Keratinocyte (primary cell): Measurements from ENCODE around the gene RBM47.

Experiments used
- EZH2 ChIP-seq: IDR thresholded peaks from one replicate; pipeline ENCODE4 v1.6.1; 2012; ENCODE audit warnings: inconsistent platforms, mild to moderate bottlenecking, low read length, moderate library complexity
- TF ChIP-seq, protein P1 (sequence below), 3 experiments: IDR thresholded peaks in 1 of 3; conservative IDR thresholded peaks in 1 of 3; optimal IDR thresholded peaks in 1 of 3; 2 replicates in 2 of 3; 3 replicates in 1 of 3; pipeline versions ENCODE3 to v1.5.1; 2011; ENCODE audit warnings: low read length in 3 of 3, mild to moderate bottlenecking in 3 of 3, moderate library complexity in 2 of 3, control low read depth in 1 of 3, inconsistent platforms in 1 of 3; ENCODE audit not compliant: insufficient read depth in 2 of 3; ENCODE audit errors: extremely low read depth in 1 of 3

DNA sequence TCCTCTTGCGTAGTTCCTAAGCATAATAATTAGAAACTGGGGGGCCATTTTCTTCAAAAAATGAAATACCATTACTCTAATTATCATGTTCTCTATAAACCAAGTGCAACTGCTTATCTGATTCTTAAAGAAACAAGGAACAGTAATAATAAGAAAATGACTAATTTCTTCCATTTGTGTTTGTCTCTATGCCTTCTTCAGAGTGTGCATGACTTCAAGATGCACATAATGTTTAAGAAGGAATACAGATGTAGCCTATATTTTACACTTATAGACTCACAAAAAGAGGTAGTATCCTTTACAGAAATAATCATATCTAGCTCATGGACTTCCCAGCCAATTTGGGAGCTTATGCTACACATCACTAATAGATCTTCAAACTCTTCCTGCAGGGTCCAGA is 162.9 kb downstream of the RBM47 start:
- TF ChIP-seq, protein P1, sequence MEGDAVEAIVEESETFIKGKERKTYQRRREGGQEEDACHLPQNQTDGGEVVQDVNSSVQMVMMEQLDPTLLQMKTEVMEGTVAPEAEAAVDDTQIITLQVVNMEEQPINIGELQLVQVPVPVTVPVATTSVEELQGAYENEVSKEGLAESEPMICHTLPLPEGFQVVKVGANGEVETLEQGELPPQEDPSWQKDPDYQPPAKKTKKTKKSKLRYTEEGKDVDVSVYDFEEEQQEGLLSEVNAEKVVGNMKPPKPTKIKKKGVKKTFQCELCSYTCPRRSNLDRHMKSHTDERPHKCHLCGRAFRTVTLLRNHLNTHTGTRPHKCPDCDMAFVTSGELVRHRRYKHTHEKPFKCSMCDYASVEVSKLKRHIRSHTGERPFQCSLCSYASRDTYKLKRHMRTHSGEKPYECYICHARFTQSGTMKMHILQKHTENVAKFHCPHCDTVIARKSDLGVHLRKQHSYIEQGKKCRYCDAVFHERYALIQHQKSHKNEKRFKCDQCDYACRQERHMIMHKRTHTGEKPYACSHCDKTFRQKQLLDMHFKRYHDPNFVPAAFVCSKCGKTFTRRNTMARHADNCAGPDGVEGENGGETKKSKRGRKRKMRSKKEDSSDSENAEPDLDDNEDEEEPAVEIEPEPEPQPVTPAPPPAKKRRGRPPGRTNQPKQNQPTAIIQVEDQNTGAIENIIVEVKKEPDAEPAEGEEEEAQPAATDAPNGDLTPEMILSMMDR (optimal IDR thresholded peaks at IDR 0.05 in 1 of 3, IDR thresholded peaks at IDR 0.05 in 1 of 3, conservative IDR thresholded peaks at IDR 0.05 in 1 of 3; ENCODE audit: extremely low read depth in 1 of 3, insufficient read depth in 2 of 3, low read length in 3 of 3), result no peak
- no peak for TF ChIP-seq EZH2
